IMR-90 (cell line): Measurements from ENCODE around the gene PLXNA4. TPM values are rescaled to one million over a fixed set of nuclear protein-coding genes. Genes with fewer than 3 reads are reported as not detected.

Experiments
- ATAC-seq: fragments of 200-7000 bp; cut with Tn5 transposase; 2 replicates; pipeline ENCODE4 v1.9.1; 2020; ENCODE audit warnings: low read depth, mild to moderate bottlenecking, moderate library complexity
- BruUV-seq: library from RNA; stranded (reverse); fragments of 400-500 nt; replicated peaks from 2 replicates; lab custom pipeline; 2021; lab: Mats Ljungman, UMichigan
- CTCF ChIA-PET: fragments of 300-600 bp; formaldehyde crosslinking; extraction: SDS; loops from one replicate; lab custom pipeline; 2021; ENCODE audit warnings: antibody characterized with exemption; lab: Yijun Ruan, JAX
- POLR2A ChIA-PET: fragments of 300-600 bp; sonication (Branson Sonifier 250); formaldehyde crosslinking; loops from one replicate; lab custom pipeline; 2022; ENCODE audit warnings: antibody characterized with exemption; ENCODE audit not compliant: unreplicated experiment; lab: Charles Lee
- DNase-seq: peaks from one replicate; pipeline ENCODE4 v3.0.0; 2013
- H2AFZ ChIP-seq: replicated peaks from 2 replicates; pipeline ENCODE3; 2013; ENCODE audit warnings: low read length, mild to moderate bottlenecking; ENCODE audit not compliant: poor library complexity
- H2AK5ac ChIP-seq: 2 replicates; pipeline ENCODE4 v1.6.1; 2013; ENCODE audit warnings: low read depth, low read length, inconsistent platforms
- H2AK9ac ChIP-seq: replicated peaks from 2 replicates; pipeline ENCODE3; 2013; ENCODE audit warnings: mild to moderate bottlenecking, low read depth, low read length, moderate library complexity; ENCODE audit not compliant: poor library complexity
- H2BK120ac ChIP-seq: 2 replicates; pipeline ENCODE4 v1.6.1; 2013; ENCODE audit warnings: low read depth, low read length, inconsistent platforms
- H2BK15ac ChIP-seq: 3 replicates; pipeline ENCODE4 v1.6.1; 2013; ENCODE audit warnings: low read depth, low read length, inconsistent platforms
- H2BK20ac ChIP-seq: 2 replicates; pipeline ENCODE4 v1.6.1; 2013; ENCODE audit warnings: low read depth, mild to moderate bottlenecking, inconsistent platforms, low read length, moderate library complexity
- H2BK5ac ChIP-seq: 2 replicates; pipeline ENCODE4 v1.6.1; 2013; ENCODE audit warnings: mild to moderate bottlenecking, low read depth, low read length, inconsistent platforms; ENCODE audit not compliant: poor library complexity, severe bottlenecking
- H3K14ac ChIP-seq: replicated peaks from 2 replicates; pipeline ENCODE4 v1.6.1; 2013; ENCODE audit warnings: low read depth, low read length, inconsistent platforms
- H3K18ac ChIP-seq: 2 replicates; pipeline ENCODE4 v1.6.1; 2013; ENCODE audit warnings: low read depth, low read length, control low read depth
- H3K23ac ChIP-seq: 2 replicates; pipeline ENCODE4 v1.6.1; 2013; ENCODE audit warnings: low read depth, low read length, inconsistent platforms
- H3K27ac ChIP-seq: 2 replicates; pipeline ENCODE4 v1.5.1; 2013; ENCODE audit warnings: mild to moderate bottlenecking, control low read depth, low read length; ENCODE audit not compliant: insufficient read depth
- H3K27me3 ChIP-seq: 2 replicates; pipeline ENCODE4 v1.6.1; 2013; ENCODE audit warnings: low read length; ENCODE audit not compliant: control insufficient read depth, insufficient read depth
- H3K36me3 ChIP-seq: 2 replicates; pipeline ENCODE4 v1.6.1; 2013; ENCODE audit warnings: low read length, mixed read lengths; ENCODE audit not compliant: control insufficient read depth, insufficient read depth
- H3K4ac ChIP-seq: 2 replicates; pipeline ENCODE4 v1.6.1; 2013; ENCODE audit warnings: low read depth, low read length, inconsistent platforms
- H3K4me1 ChIP-seq: 2 replicates; pipeline ENCODE4 v1.6.1; 2013; ENCODE audit warnings: low read length, mixed read lengths; ENCODE audit not compliant: control insufficient read depth, insufficient read depth
- H3K4me2 ChIP-seq: 2 replicates; pipeline ENCODE4 v1.6.1; 2013; ENCODE audit warnings: low read depth, mild to moderate bottlenecking, control low read depth, low read length, moderate library complexity
- H3K4me3 ChIP-seq: 2 replicates; pipeline ENCODE4 v1.5.1; 2013; ENCODE audit warnings: low read depth, mild to moderate bottlenecking, control low read depth, low read length, moderate library complexity; ENCODE audit not compliant: insufficient read depth
- H3K56ac ChIP-seq: 2 replicates; pipeline ENCODE4 v1.6.1; 2013; ENCODE audit warnings: low read length, inconsistent platforms; ENCODE audit not compliant: insufficient read depth; ENCODE audit errors: extremely low read depth
- H3K79me1 ChIP-seq, 2 experiments: 2 replicates each; pipeline ENCODE4 v1.6.1; 2013; ENCODE audit warnings: low read length in 2 of 2, inconsistent platforms in 1 of 2, low read depth in 1 of 2
- H3K9ac ChIP-seq: 2 replicates; pipeline ENCODE4 v1.6.1; 2013; ENCODE audit warnings: low read depth, low read length, control low read depth
- H3K9me1 ChIP-seq: 2 replicates; pipeline ENCODE4 v1.6.1; 2013; ENCODE audit warnings: low read length, inconsistent platforms; ENCODE audit not compliant: insufficient read depth
- H3K9me3 ChIP-seq: 2 replicates; pipeline ENCODE4 v1.6.1; 2013; ENCODE audit warnings: low read length; ENCODE audit not compliant: control insufficient read depth, insufficient read depth
- H4K20me1 ChIP-seq: 2 replicates; pipeline ENCODE4 v1.6.1; 2013; ENCODE audit warnings: low read length, inconsistent platforms; ENCODE audit not compliant: insufficient read depth
- H4K5ac ChIP-seq: 2 replicates; pipeline ENCODE4 v1.6.1; 2013; ENCODE audit warnings: mild to moderate bottlenecking, low read depth, low read length, control low read depth
- H4K8ac ChIP-seq, 2 experiments: 2 replicates each; pipeline ENCODE4 v1.6.1; 2013; ENCODE audit warnings: low read depth in 2 of 2, low read length in 2 of 2, control low read depth in 1 of 2, inconsistent platforms in 1 of 2
- H4K91ac ChIP-seq: 2 replicates; pipeline ENCODE4 v1.6.1; 2013; ENCODE audit warnings: low read depth, low read length, inconsistent platforms; ENCODE audit not compliant: insufficient read depth
- BHLHE40 ChIP-seq: fragments of 150-350 bp; IDR thresholded peaks from 2 replicates; pipeline ENCODE4 v1.6.1; 2016; ENCODE audit warnings: mild to moderate bottlenecking, low read depth, low read length
- CEBPB ChIP-seq: IDR thresholded peaks from 2 replicates; pipeline ENCODE4 v1.6.1; 2012; ENCODE audit warnings: low read depth, low read length, improper control_type of control experiment
- CTCF ChIP-seq: conservative IDR thresholded peaks from 2 replicates; pipeline ENCODE4 v1.5.1; 2012; ENCODE audit warnings: mild to moderate bottlenecking, low read depth, low read length, improper control_type of control experiment
- ELK1 ChIP-seq: fragments of 150-350 bp; IDR thresholded peaks from 2 replicates; pipeline ENCODE4 v1.6.1; 2016; ENCODE audit warnings: low read depth, mild to moderate bottlenecking, low read length, moderate library complexity, borderline replicate concordance
- MAFK ChIP-seq: IDR thresholded peaks from 2 replicates; pipeline ENCODE4 v1.6.1; 2012; ENCODE audit warnings: low read depth, low read length, improper control_type of control experiment
- MAZ ChIP-seq: IDR thresholded peaks from 2 replicates; pipeline ENCODE4 v1.6.1; 2012; ENCODE audit warnings: low read depth, mild to moderate bottlenecking, low read length, improper control_type of control experiment, moderate library complexity, borderline replicate concordance
- MXI1 ChIP-seq: IDR thresholded peaks from 2 replicates; pipeline ENCODE4 v1.6.1; 2012; ENCODE audit warnings: low read depth, mild to moderate bottlenecking, low read length, moderate library complexity, borderline replicate concordance
- NFE2L2 ChIP-seq: fragments of 150-350 bp; IDR thresholded peaks from 2 replicates; pipeline ENCODE4 v1.6.1; 2016; ENCODE audit warnings: low read depth, mild to moderate bottlenecking, low read length
- POLR2A ChIP-seq: IDR thresholded peaks from 2 replicates; pipeline ENCODE4 v1.6.1; 2012; ENCODE audit warnings: mild to moderate bottlenecking, low read depth, low read length
- RCOR1 ChIP-seq: IDR thresholded peaks from 2 replicates; pipeline ENCODE4 v1.6.1; 2012; ENCODE audit warnings: mild to moderate bottlenecking, low read length, improper control_type of control experiment; ENCODE audit not compliant: insufficient replicate concordance
- RFX5 ChIP-seq: IDR thresholded peaks from 2 replicates; pipeline ENCODE4 v1.8.0; 2012; ENCODE audit warnings: low read depth, mild to moderate bottlenecking, low read length, moderate library complexity
- SMC3 ChIP-seq: fragments of 150-350 bp; IDR thresholded peaks from 2 replicates; pipeline ENCODE4 v1.6.1; 2016; ENCODE audit warnings: low read depth, mild to moderate bottlenecking, antibody characterized with exemption, low read length, moderate library complexity
- USF2 ChIP-seq: fragments of 150-350 bp; IDR thresholded peaks from 2 replicates; pipeline ENCODE4 v1.6.1; 2017; ENCODE audit warnings: mild to moderate bottlenecking, antibody characterized with exemption, low read length, low read depth
- WGBS, 2 experiments: methylation state at CpG; one replicate each; pipeline versions ENCODE4 v1.1.5 to v1.1.7; 2013; ENCODE audit warnings: missing lambda C conversion rate in 2 of 2; ENCODE audit not compliant: insufficient read length in 1 of 2; ENCODE audit errors: extremely low coverage in 2 of 2; 5-methylcytosine and 5-hydroxymethylcytosine counted together
- dilution Hi-C: fragments of 300-500 bp; cut with HindIII; formaldehyde crosslinking; loops from one replicate; pipeline ENCODE4 v1.14.3; 2018; ENCODE audit warnings: low sequenced_read_pairs; ENCODE audit not compliant: unreplicated experiment
- in situ Hi-C: fragments of 300-500 bp; cut with MboI; formaldehyde crosslinking; loops from 3 replicates; pipeline ENCODE4 v1.14.3; 2019; ENCODE audit warnings: low sequenced_read_pairs, inconsistent platforms, mixed read lengths
- intact Hi-C: fragments of 100-400 bp; cut with micrococcal nuclease; formaldehyde crosslinking; loops from 2 replicates; pipeline ENCODE4 v1.10.0; 2022
- polyA plus RNA-seq, 3 experiments: library from polyadenylated mRNA; depleted of rRNA; stranded (reverse); fragments of >200 nt; gene quantifications; 2 replicates each; pipeline ENCODE4 v1.2.3, GENCODE V29; 2012; ENCODE audit warnings: low replicate concordance in 1 of 3
- total RNA-seq: library from RNA; depleted of rRNA; stranded (reverse); fragments of >200 nt; gene quantifications from 2 replicates; pipeline ENCODE4 v1.2.3, GENCODE V29; 2012

The PLXNA4 gene
- total and polyA plus RNA-seq, 2 of the 4 experiments (the other 2 are of a cell fraction) = under 0.01 TPM

GRCh38 chr7:132113536-132114371 lies 462.5 kb downstream of the PLXNA4 start (continued):
- TF ChIP-seq RCOR1 = no peak

GRCh38 chr7:132112657-132113056 lies 463.6 kb downstream of the PLXNA4 start:
- Histone ChIP-seq H3K27me3 (0 out of 2 replicates have a peak, but pooled peaks cover 1% of the 10 kb centered on the region), H3K4ac (no peak overlapping the region), H2AK5ac (no peak overlapping the region), H3K56ac (no peak overlapping the region), H3K23ac (no peak overlapping the region), H2BK5ac (no peak overlapping the region), H3K27ac (no peak overlapping the region), H4K5ac (no peak overlapping the region), H3K4me1 (no peaks in the 10 kb centered on the region), H3K9me3 (no peaks in the 10 kb centered on the region), H3K79me1 (no peaks in the 10 kb centered on the region), H3K36me3 (no peaks in the 10 kb centered on the region), H3K9ac (no peak overlapping the region), H2BK120ac (no peak overlapping the region), H4K91ac (no peak overlapping the region), H3K4me3 (no peak overlapping the region), H2AFZ (no peak overlapping the region), H3K4me2 (no peak overlapping the region), H3K9me1 (no peaks in the 10 kb centered on the region), H3K18ac (no peak overlapping the region), H4K20me1 (no peaks in the 10 kb centered on the region), H4K8ac (no peak overlapping the region), H2BK15ac (no peak overlapping the region), H2BK20ac (no peak overlapping the region), H3K14ac (no peak overlapping the region), H2AK9ac (no peak overlapping the region)
- dilution Hi-C loops (no loop called here), in situ Hi-C loops (no loop called here), intact Hi-C loops (no loop called here)
- DNase-seq (no peak), ATAC-seq (no peak)
- WGBS, 2 experiments = 43% methylated on average over 1 of the region's 4 CpGs; no CpG with 5 or more reads in 1 of the 2 experiments
- CTCF ChIA-PET = no interaction called here
- POLR2A ChIA-PET = no interaction called here
- no TSS peak for BruUV-seq
- TF ChIP-seq RFX5 = no peak
- TF ChIP-seq CEBPB = no peak
- no peak for TF ChIP-seq RCOR1
- no peak for TF ChIP-seq MAZ
- no peak for TF ChIP-seq MAFK
- TF ChIP-seq ELK1 = no peak
- no peak for TF ChIP-seq MXI1
- no peak for TF ChIP-seq BHLHE40
- no peak for TF ChIP-seq CTCF
- TF ChIP-seq SMC3 = no peak
- TF ChIP-seq POLR2A = no peak
- TF ChIP-seq USF2 = no peak
- TF ChIP-seq NFE2L2 = no peak
